Kidney epithelial cell (primary cell): ENCODE data around the gene C13orf42. TPM values are rescaled to one million over a fixed set of nuclear protein-coding genes. Genes with fewer than 3 reads are reported as not detected.

Source experiments
- DNase-seq: peaks from one replicate; pipeline ENCODE4 v3.0.0-alpha.2; 2010; ENCODE audit warnings: low read depth
- H3K27me3 ChIP-seq: 2 replicates; pipeline ENCODE4 v1.6.0; 2011; ENCODE audit warnings: low read length; ENCODE audit not compliant: control insufficient read depth, insufficient read depth
- H3K36me3 ChIP-seq: 2 replicates; pipeline ENCODE4 v1.5.1; 2011; ENCODE audit warnings: low read length; ENCODE audit not compliant: control insufficient read depth, insufficient read depth
- H3K4me3 ChIP-seq: 2 replicates; pipeline ENCODE4 v1.5.1; 2011; ENCODE audit warnings: low read depth, mild to moderate bottlenecking, control low read depth, low read length
- CTCF ChIP-seq: IDR thresholded peaks from 2 replicates; pipeline ENCODE4 v1.5.1; 2011; ENCODE audit warnings: mild to moderate bottlenecking, moderate library complexity, low read length, control low read depth, inconsistent platforms; ENCODE audit not compliant: insufficient read depth, poor library complexity, severe bottlenecking
- total RNA-seq: library from RNA; depleted of rRNA; stranded (reverse); fragments of >200 nt; gene quantifications from 2 replicates; pipeline ENCODE4 v1.2.3, GENCODE V29; 2015

The C13orf42 gene
- total RNA-seq, 1 donor from 2014 or later: not detected

DNA sequence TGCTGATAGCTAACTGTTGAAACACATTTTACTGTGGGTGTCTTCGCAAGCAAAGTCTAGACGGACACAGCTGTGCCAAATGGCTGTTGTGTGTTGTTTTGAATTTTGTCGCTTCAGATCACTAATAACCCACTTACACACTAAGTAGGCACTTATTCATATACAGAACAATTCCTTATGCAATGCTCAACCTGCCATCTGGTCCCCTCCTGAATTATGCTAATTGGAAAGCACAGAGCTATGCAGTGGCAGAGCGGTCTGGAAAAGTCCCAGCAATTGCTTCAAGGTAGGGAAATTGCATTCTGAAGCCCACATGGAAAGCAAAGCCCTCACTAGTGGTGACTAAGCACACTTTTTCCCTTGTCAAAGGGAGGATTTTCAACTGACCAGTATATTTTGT lies 69.9 kb downstream of the C13orf42 start:
- Histone ChIP-seq H3K27me3 (no peaks in the 10 kb centered on the region), H3K36me3 (no peaks in the 10 kb centered on the region), H3K4me3 (no peak overlapping the region)
- no peak for TF ChIP-seq CTCF
- DNase-seq: no peak

DNA sequence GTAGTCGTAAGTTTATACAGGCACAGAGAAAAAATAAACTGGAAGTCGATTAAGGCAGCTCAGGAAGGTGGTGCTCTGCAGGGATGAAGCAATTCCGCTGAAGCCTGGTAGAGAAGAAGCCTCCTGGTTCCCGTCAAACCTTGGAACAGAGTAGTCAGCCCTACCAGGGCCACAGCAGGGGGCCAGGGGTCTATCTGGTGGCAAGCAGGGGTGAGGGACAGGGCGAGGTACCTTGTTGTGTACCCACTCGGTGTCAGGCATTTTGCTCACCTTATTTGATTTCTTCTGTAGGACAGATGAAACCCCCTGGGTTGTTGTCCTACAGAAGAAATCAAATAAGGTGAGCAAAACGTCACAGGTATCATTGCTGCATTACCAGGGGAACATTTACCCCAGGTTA lies 70.6 kb downstream of the C13orf42 start:
- no peaks in the 10 kb centered on the region for H3K27me3 ChIP-seq
- DNase-seq: no peak
- no peak overlapping the region for H3K4me3 ChIP-seq
- H3K36me3 ChIP-seq: no peaks in the 10 kb centered on the region
- no peak for TF ChIP-seq CTCF

GRCh38 chr13:51036418-51036817 lies 74.7 kb downstream of the C13orf42 start:
- no peak for TF ChIP-seq CTCF
- Histone ChIP-seq H3K27me3 (no peaks in the 10 kb centered on the region), H3K36me3 (no peaks in the 10 kb centered on the region), H3K4me3 (no peak overlapping the region)
- no peak for DNase-seq

DNA sequence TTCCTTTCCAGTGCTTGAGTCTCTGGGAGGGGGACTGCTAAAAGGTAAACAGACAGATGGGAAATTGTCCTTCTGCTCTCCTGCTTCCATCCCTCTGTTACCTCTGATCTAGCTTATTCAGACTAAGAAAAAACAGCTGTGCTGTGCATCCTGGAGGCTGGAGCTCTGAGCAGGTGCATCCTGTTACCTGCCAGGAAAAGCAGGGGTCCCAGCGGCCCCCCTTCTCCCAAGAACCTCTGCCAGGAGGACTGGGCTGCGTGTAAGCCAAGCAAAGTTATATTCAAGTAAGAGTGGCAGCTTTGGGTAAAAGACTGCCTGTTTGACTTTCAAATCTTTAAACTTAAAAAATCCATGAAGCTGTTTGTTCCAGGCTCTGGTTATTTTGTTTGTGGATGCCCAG lies 75.1 kb downstream of the C13orf42 start:
- no peak for DNase-seq
- Histone ChIP-seq H3K36me3 (no peaks in the 10 kb centered on the region), H3K27me3 (no peaks in the 10 kb centered on the region), H3K4me3 (no peak overlapping the region)
- TF ChIP-seq CTCF: no peak

DNA sequence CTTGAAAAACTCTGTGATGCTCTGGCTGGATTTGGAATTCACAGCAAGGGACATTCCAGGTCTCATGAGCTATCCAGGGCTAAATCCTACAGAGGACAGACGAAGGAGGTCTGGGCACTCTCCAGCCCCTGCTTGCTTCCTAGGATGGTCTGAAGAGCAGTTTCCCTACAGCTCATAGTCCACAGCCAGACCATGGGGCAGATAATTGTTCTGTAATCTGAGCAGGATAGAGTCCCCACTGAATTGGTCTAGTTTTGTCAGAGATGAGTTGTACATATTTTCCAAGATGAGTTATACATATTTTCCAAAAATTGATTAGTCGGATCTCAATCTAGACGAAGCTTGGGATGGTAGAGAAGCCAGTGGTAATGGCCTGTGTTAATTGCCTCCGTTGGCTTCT lies 75.6 kb downstream of the C13orf42 start:
- Histone ChIP-seq H3K36me3 (no peaks in the 10 kb centered on the region), H3K27me3 (no peaks in the 10 kb centered on the region), H3K4me3 (no peak overlapping the region)
- no peak for TF ChIP-seq CTCF
- no peak for DNase-seq

GRCh38 chr13:51034906-51035305 lies 76.2 kb downstream of the C13orf42 start:
- TF ChIP-seq CTCF: no peak
- no peaks in the 10 kb centered on the region for H3K27me3 ChIP-seq
- H3K36me3 ChIP-seq: no peaks in the 10 kb centered on the region
- DNase-seq: no peak
- no peak overlapping the region for H3K4me3 ChIP-seq
